HCT116 (cell line): ENCODE data around the gene KLHL24. TPM values are rescaled to one million over a fixed set of nuclear protein-coding genes. Genes with fewer than 3 reads are reported as not detected.
"Not testable (repeated sequence)": the region's sequence is repeated elsewhere in the genome, so short reads cannot be mapped to it uniquely, and the experiment has no call there.

Experiments
- ATAC-seq: fragments of 200-7000 bp; cut with Tn5 transposase; 2 replicates; pipeline ENCODE4 v1.9.1; 2020; ENCODE audit warnings: mild to moderate bottlenecking, moderate library complexity
- BruUV-seq: library from RNA; stranded (reverse); fragments of 400-500 nt; replicated peaks from 2 replicates; lab custom pipeline; 2021; lab: Mats Ljungman, UMichigan
- CTCF ChIA-PET: fragments of 300-600 bp; sonication (Branson Sonifier 250); formaldehyde crosslinking; loops from one replicate; lab custom pipeline; 2021; ENCODE audit warnings: antibody characterized with exemption; lab: Charles Lee
- POLR2A ChIA-PET: fragments of 300-600, 350-600 bp; sonication (Branson Sonifier 250); formaldehyde crosslinking; loops from one replicate; lab custom pipeline; 2021; ENCODE audit warnings: antibody characterized with exemption; lab: Charles Lee
- RAD21 ChIA-PET, 2 experiments: fragments of 300-600 bp; sonication (Branson Sonifier 250); formaldehyde crosslinking; loops; one replicate each; lab custom pipeline; 2023; ENCODE audit warnings: low total read pairs in 2 of 2; ENCODE audit not compliant: uncharacterized antibody in 2 of 2, unreplicated experiment in 2 of 2, low non-redundant PET in 1 of 2; lab: Charles Lee
- DNase-seq: peaks from one replicate; pipeline ENCODE4 v3.0.0-alpha.2; 2010; ENCODE audit warnings: low read depth, low spot score
- H2AFZ ChIP-seq: fragments of 200-600 bp; shearing (Covaris generic), sonication (generic); 2 replicates; pipeline ENCODE4 v1.6.1; 2017; ENCODE audit warnings: low read depth, mixed run types, mixed read lengths, antibody characterized with exemption, low read length; ENCODE audit not compliant: poor library complexity, severe bottlenecking
- H3K27ac ChIP-seq: 2 replicates; pipeline ENCODE4 v1.5.1; 2012; ENCODE audit warnings: low read depth, low read length
- H3K27me3 ChIP-seq: fragments of 200-600 bp; sonication (generic); 2 replicates; pipeline ENCODE4 v1.6.1; 2016; ENCODE audit warnings: mixed run types, low read length, mixed read lengths; ENCODE audit not compliant: insufficient read depth
- H3K36me3 ChIP-seq, 2 experiments: fragments of 200-500 bp in 1 of 2; fragments of 200-600 bp in 1 of 2; sonication (Bioruptor generic) in 1 of 2; sonication (generic) in 1 of 2; 2 replicates each; pipeline versions ENCODE4 v1.5.1 to v1.6.1; 2014 to 2016; ENCODE audit warnings: low read length in 2 of 2, inconsistent platforms in 1 of 2, mixed read lengths in 1 of 2, mixed run types in 1 of 2; ENCODE audit not compliant: insufficient read depth in 2 of 2, control insufficient read depth in 1 of 2
- H3K4me1 ChIP-seq, 2 experiments: fragments of 200-600 bp in 1 of 2; sonication (generic) in 1 of 2; 2 replicates each; pipeline versions ENCODE4 v1.5.1 to v1.6.1; 2012 to 2017; ENCODE audit warnings: low read length in 2 of 2, inconsistent platforms in 1 of 2, mild to moderate bottlenecking in 1 of 2, mixed read lengths in 1 of 2, mixed run types in 1 of 2, moderate library complexity in 1 of 2; ENCODE audit not compliant: insufficient read depth in 2 of 2, control insufficient read depth in 1 of 2
- H3K4me2 ChIP-seq: fragments of 200-600 bp; sonication (generic); 2 replicates; pipeline ENCODE4 v1.6.1; 2017; ENCODE audit warnings: mixed run types, low read length, mixed read lengths
- H3K4me3 ChIP-seq, 2 experiments: fragments of 200-600 bp in 1 of 2; sonication (generic) in 1 of 2; replicated peaks in 1 of 2; 2 replicates each; pipeline ENCODE4 v1.5.1; 2011 to 2016; ENCODE audit warnings: low read length in 2 of 2, control low read depth in 1 of 2, low read depth in 1 of 2, mild to moderate bottlenecking in 1 of 2, mixed read lengths in 1 of 2, mixed run types in 1 of 2
- H3K79me2 ChIP-seq: fragments of 200-600 bp; sonication (generic); 2 replicates; pipeline ENCODE4 v1.6.1; 2017; ENCODE audit warnings: mild to moderate bottlenecking, mixed run types, low read length, moderate library complexity, mixed read lengths; ENCODE audit not compliant: insufficient read depth
- H3K9ac ChIP-seq: fragments of 200-600 bp; sonication (generic); 2 replicates; pipeline ENCODE4 v1.6.1; 2016; ENCODE audit warnings: low read length, mixed read lengths
- H3K9me2 ChIP-seq: fragments of 200-600 bp; sonication (generic), shearing (Covaris generic); 2 replicates; pipeline ENCODE4 v1.6.1; 2017; ENCODE audit warnings: mixed run types, mild to moderate bottlenecking, moderate library complexity; ENCODE audit not compliant: insufficient read depth
- H3K9me3 ChIP-seq, 2 experiments: fragments of 200-500 bp in 1 of 2; fragments of 200-600 bp in 1 of 2; sonication (Bioruptor generic) in 1 of 2; sonication (generic) in 1 of 2; 2 replicates each; pipeline ENCODE4 v1.6.1; 2014 to 2017; ENCODE audit warnings: low read length in 2 of 2, mixed read lengths in 2 of 2, inconsistent platforms in 1 of 2, low read depth in 1 of 2, mild to moderate bottlenecking in 1 of 2, mixed run types in 1 of 2, moderate library complexity in 1 of 2; ENCODE audit not compliant: control insufficient read depth in 1 of 2, insufficient read depth in 1 of 2
- H4K20me1 ChIP-seq: fragments of 200-600 bp; sonication (generic), shearing (Covaris generic); 2 replicates; pipeline ENCODE4 v1.6.1; 2017; ENCODE audit warnings: mixed run types, mild to moderate bottlenecking, moderate library complexity; ENCODE audit not compliant: insufficient read depth
- CEBPB ChIP-seq: IDR thresholded peaks from 2 replicates; pipeline ENCODE4 v1.6.1; 2012; ENCODE audit warnings: low read depth
- EGR1 ChIP-seq: IDR thresholded peaks from 2 replicates; pipeline ENCODE4 v1.6.1; 2012; ENCODE audit warnings: low read depth
- POLR2A ChIP-seq: IDR thresholded peaks from 2 replicates; pipeline ENCODE4 v1.7.0; 2011; ENCODE audit warnings: borderline replicate concordance; ENCODE audit not compliant: insufficient read depth, insufficient read length; ENCODE audit errors: extremely low read depth
- SP1 ChIP-seq: IDR thresholded peaks from 2 replicates; pipeline ENCODE4 v1.6.1; 2012; ENCODE audit warnings: low read depth
- YY1 ChIP-seq: IDR thresholded peaks from 2 replicates; pipeline ENCODE4 v1.6.1; 2011; ENCODE audit warnings: low read length, low read depth, moderate library complexity, mild to moderate bottlenecking; ENCODE audit not compliant: insufficient replicate concordance; ENCODE audit errors: extremely low read depth
- ZFX ChIP-seq: fragments of 450-650 bp; IDR thresholded peaks from 2 replicates; pipeline ENCODE4 v1.6.1; 2017
- intact Hi-C: fragments of 100-400 bp; cut with micrococcal nuclease; formaldehyde crosslinking; loops from 2 replicates; pipeline ENCODE4 v1.10.0; 2022
- total RNA-seq: library from RNA; stranded (reverse); gene quantifications from one replicate; pipeline ENCODE4 v1.2.1, GENCODE V29; 2021; ENCODE audit not compliant: unreplicated experiment
- TF ChIP-seq, protein P1 (sequence below): IDR thresholded peaks from 2 replicates; pipeline ENCODE4 v1.6.1; 2012; ENCODE audit warnings: low read depth
- TF ChIP-seq, protein P2 (sequence below): IDR thresholded peaks from 2 replicates; pipeline ENCODE4 v1.6.1; 2011; ENCODE audit warnings: mild to moderate bottlenecking, low read length, moderate library complexity; ENCODE audit not compliant: insufficient replicate concordance; ENCODE audit errors: extremely low read depth
- TF ChIP-seq, protein P3 (sequence below), 3 experiments: fragments of 200-600 bp in 1 of 3; sonication (generic) in 1 of 3; IDR thresholded peaks in 2 of 3; conservative IDR thresholded peaks in 1 of 3; 2 replicates each; pipeline ENCODE4 v1.5.1; 2012 to 2017; ENCODE audit warnings: low read depth in 2 of 3, low read length in 2 of 3, antibody characterized with exemption in 1 of 3, borderline replicate concordance in 1 of 3, control low read depth in 1 of 3, mild to moderate bottlenecking in 1 of 3, mixed read lengths in 1 of 3, mixed run types in 1 of 3, moderate library complexity in 1 of 3; ENCODE audit not compliant: insufficient read depth in 1 of 3

The KLHL24 gene
- total RNA-seq, 1 experiment from 2014 or later: 21.0 TPM

GRCh38 chr3:183638101-183638852, 2.9 kb downstream of the KLHL24 start:
- ChIA-PET POLR2A (no interaction called here), CTCF (interaction anchor here (1.7 kb wide), 1 partner anchor 129 kb away, joined by 5 read pairs; no protein-coding TSS in a partner anchor), RAD21 (no interaction called here)
- BruUV-seq: no TSS peak
- Histone ChIP-seq H2AFZ (no peak overlapping the region), H3K4me2 (0 out of 2 replicates have a peak overlapping the region, but pooled peaks have one; percentile 89), H3K9me3 (no peaks in the 10 kb centered on the region), H3K79me2 (no peaks in the 10 kb centered on the region), H3K4me3 (no peak overlapping the region), H3K9ac (no peak overlapping the region), H3K4me1 (peaks cover 3 to 19% of the 10 kb centered on the region in 2 experiments; a peak in 3 of 4 replicates), H4K20me1 (no peaks in the 10 kb centered on the region), H3K9me2 (no peaks in the 10 kb centered on the region), H3K36me3 (no peaks in the 10 kb centered on the region), H3K27me3 (no peaks in the 10 kb centered on the region), H3K27ac (no peak overlapping the region)
- DNase-seq: no peak
- intact Hi-C loops: no loop called here
- no peak for ATAC-seq
- no peak for TF ChIP-seq YY1
- TF ChIP-seq, protein P1, sequence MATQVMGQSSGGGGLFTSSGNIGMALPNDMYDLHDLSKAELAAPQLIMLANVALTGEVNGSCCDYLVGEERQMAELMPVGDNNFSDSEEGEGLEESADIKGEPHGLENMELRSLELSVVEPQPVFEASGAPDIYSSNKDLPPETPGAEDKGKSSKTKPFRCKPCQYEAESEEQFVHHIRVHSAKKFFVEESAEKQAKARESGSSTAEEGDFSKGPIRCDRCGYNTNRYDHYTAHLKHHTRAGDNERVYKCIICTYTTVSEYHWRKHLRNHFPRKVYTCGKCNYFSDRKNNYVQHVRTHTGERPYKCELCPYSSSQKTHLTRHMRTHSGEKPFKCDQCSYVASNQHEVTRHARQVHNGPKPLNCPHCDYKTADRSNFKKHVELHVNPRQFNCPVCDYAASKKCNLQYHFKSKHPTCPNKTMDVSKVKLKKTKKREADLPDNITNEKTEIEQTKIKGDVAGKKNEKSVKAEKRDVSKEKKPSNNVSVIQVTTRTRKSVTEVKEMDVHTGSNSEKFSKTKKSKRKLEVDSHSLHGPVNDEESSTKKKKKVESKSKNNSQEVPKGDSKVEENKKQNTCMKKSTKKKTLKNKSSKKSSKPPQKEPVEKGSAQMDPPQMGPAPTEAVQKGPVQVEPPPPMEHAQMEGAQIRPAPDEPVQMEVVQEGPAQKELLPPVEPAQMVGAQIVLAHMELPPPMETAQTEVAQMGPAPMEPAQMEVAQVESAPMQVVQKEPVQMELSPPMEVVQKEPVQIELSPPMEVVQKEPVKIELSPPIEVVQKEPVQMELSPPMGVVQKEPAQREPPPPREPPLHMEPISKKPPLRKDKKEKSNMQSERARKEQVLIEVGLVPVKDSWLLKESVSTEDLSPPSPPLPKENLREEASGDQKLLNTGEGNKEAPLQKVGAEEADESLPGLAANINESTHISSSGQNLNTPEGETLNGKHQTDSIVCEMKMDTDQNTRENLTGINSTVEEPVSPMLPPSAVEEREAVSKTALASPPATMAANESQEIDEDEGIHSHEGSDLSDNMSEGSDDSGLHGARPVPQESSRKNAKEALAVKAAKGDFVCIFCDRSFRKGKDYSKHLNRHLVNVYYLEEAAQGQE: no peak
- TF ChIP-seq, protein P2, sequence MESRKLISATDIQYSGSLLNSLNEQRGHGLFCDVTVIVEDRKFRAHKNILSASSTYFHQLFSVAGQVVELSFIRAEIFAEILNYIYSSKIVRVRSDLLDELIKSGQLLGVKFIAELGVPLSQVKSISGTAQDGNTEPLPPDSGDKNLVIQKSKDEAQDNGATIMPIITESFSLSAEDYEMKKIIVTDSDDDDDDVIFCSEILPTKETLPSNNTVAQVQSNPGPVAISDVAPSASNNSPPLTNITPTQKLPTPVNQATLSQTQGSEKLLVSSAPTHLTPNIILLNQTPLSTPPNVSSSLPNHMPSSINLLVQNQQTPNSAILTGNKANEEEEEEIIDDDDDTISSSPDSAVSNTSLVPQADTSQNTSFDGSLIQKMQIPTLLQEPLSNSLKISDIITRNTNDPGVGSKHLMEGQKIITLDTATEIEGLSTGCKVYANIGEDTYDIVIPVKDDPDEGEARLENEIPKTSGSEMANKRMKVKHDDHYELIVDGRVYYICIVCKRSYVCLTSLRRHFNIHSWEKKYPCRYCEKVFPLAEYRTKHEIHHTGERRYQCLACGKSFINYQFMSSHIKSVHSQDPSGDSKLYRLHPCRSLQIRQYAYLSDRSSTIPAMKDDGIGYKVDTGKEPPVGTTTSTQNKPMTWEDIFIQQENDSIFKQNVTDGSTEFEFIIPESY: no peak
- TF ChIP-seq ZFX: no peak
- TF ChIP-seq, protein P3, sequence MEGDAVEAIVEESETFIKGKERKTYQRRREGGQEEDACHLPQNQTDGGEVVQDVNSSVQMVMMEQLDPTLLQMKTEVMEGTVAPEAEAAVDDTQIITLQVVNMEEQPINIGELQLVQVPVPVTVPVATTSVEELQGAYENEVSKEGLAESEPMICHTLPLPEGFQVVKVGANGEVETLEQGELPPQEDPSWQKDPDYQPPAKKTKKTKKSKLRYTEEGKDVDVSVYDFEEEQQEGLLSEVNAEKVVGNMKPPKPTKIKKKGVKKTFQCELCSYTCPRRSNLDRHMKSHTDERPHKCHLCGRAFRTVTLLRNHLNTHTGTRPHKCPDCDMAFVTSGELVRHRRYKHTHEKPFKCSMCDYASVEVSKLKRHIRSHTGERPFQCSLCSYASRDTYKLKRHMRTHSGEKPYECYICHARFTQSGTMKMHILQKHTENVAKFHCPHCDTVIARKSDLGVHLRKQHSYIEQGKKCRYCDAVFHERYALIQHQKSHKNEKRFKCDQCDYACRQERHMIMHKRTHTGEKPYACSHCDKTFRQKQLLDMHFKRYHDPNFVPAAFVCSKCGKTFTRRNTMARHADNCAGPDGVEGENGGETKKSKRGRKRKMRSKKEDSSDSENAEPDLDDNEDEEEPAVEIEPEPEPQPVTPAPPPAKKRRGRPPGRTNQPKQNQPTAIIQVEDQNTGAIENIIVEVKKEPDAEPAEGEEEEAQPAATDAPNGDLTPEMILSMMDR (IDR thresholded peaks at IDR 0.05 in 2 of 3, conservative IDR thresholded peaks at IDR 0.05 in 1 of 3; ENCODE audit: borderline replicate concordance in 1 of 3, insufficient read depth in 1 of 3, low read depth in 2 of 3, low read length in 2 of 3): no peak
- TF ChIP-seq POLR2A: no peak
- no peak for TF ChIP-seq EGR1
- no peak for TF ChIP-seq SP1
- no peak for TF ChIP-seq CEBPB

DNA sequence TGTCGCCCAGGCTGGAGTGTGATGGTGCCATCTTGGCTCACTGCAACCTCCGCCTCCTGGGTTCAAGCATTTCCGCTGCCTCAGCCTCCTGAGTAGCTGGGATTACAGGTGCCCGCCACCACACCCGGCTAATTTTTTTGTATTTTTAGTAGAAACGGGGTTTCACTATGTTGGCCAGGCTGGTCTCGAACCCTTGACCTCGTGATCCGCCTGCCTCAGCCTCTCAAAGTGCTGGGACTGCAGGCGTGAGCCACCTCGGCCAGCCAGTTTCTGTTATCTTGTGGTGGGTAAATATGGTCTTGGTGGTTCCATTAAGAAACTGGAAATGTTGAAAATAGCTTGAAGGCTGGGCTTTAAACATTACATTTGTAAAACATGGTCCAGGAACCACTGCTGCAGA, 5.2 kb downstream of the KLHL24 start:
- intact Hi-C loops, ATAC-seq, H3K27me3 ChIP-seq, RAD21 ChIA-PET, DNase-seq, H3K9me3 ChIP-seq, H3K27ac ChIP-seq, H3K4me3 ChIP-seq, H3K79me2 ChIP-seq, CTCF ChIA-PET, H3K36me3 ChIP-seq, H4K20me1 ChIP-seq, H2AFZ ChIP-seq, BruUV-seq, H3K9me2 ChIP-seq, POLR2A ChIA-PET, H3K9ac ChIP-seq, H3K4me2 ChIP-seq: not testable (repeated sequence)
- peaks cover 0 to 12% of the 10 kb centered on the region in 2 experiments; a peak in 3 of 4 replicates for H3K4me1 ChIP-seq
